Vagina (tissue), 2 donors: ENCODE results near the gene USP16.
A peak's percentile ranks its signal among the peaks of the same experiment; 100 is the strongest.

Experiments used
- CTCF ChIP-seq, 3 experiments: fragments of 450-650 bp in 2 of 3; fragments of 200-600 bp in 1 of 3; sonication (generic) in 1 of 3; IDR thresholded peaks; one replicate each; pipeline ENCODE4 v1.5.1; 2017 to 2019; ENCODE audit warnings: antibody characterized with exemption in 3 of 3, mild to moderate bottlenecking in 2 of 3, moderate library complexity in 2 of 3
- POLR2A ChIP-seq, 2 donors: fragments of 450-650 bp; IDR thresholded peaks; one replicate each; pipeline ENCODE4 v1.6.1; 2017; ENCODE audit warnings: antibody characterized with exemption in 2 of 2, mild to moderate bottlenecking in 2 of 2, moderate library complexity in 2 of 2
- POLR2AphosphoS5 ChIP-seq, 2 donors: sonication (generic); formaldehyde crosslinking; IDR thresholded peaks; one replicate each; pipeline ENCODE4 v1.9.0; 2017; ENCODE audit warnings: antibody characterized with exemption in 2 of 2, mild to moderate bottlenecking in 2 of 2, low read depth in 1 of 2; ENCODE audit not compliant: insufficient read depth in 1 of 2

GRCh38 chr21:29075706-29076466, 51.4 kb downstream of the USP16 start:
- TF ChIP-seq CTCF (IDR thresholded peaks at IDR 0.05) (no peak), POLR2A (IDR thresholded peaks at IDR 0.05) (no peak), POLR2AphosphoS5 (IDR thresholded peaks at IDR 0.05; ENCODE audit: insufficient read depth in 1 of 2, low read depth in 1 of 2) (peak in 1 of 2 donors; percentile 8)
